GM18951 (cell line): ENCODE data around the gene SLC24A3.

Experiments
- POLR2A ChIP-seq: IDR thresholded peaks from 4 replicates; pipeline ENCODE4 v1.6.1; 2011; ENCODE audit warnings: mild to moderate bottlenecking; ENCODE audit not compliant: insufficient read length, insufficient read depth; ENCODE audit errors: extremely low read depth
- in situ Hi-C: fragments of 300-500 bp; cut with MboI; formaldehyde crosslinking; loops from one replicate; pipeline ENCODE4 v1.12.0; 2022; ENCODE audit warnings: low sequenced_read_pairs, mixed read lengths, inconsistent platforms; ENCODE audit not compliant: unreplicated experiment

SLC24A3 gene

GRCh38 chr20:19411811-19412210 lies 199.4 kb downstream of the SLC24A3 start:
- in situ Hi-C loops = no loop called here
- no peak for TF ChIP-seq POLR2A

- TF ChIP-seq POLR2A = no peak
- in situ Hi-C loops = no loop called here
These were observed 199.8 kb downstream of the SLC24A3 start for GRCh38 chr20:19412254-19412653.

- TF ChIP-seq POLR2A = no peak
- in situ Hi-C loops = no loop called here
These were observed 202.2 kb downstream of the SLC24A3 start for GRCh38 chr20:19414600-19414999.

- in situ Hi-C loops = no loop called here
These were observed 203.3 kb downstream of the SLC24A3 start for GRCh38 chr20:19415786-19416185.

GRCh38 chr20:19416627-19417026 lies 204.2 kb downstream of the SLC24A3 start:
- in situ Hi-C loops = no loop called here
- no peak for TF ChIP-seq POLR2A

More at GRCh38 chr20:19415786-19416185, 203.3 kb downstream of the SLC24A3 start:
- no peak for TF ChIP-seq POLR2A

- in situ Hi-C loops = no loop called here
- no peak for TF ChIP-seq POLR2A
These were observed 207.0 kb downstream of the SLC24A3 start for GRCh38 chr20:19419396-19419795.

GRCh38 chr20:19423097-19423899 lies 210.9 kb downstream of the SLC24A3 start:
- TF ChIP-seq POLR2A = no peak

GRCh38 chr20:19423900-19424620 lies 211.6 kb downstream of the SLC24A3 start:
- TF ChIP-seq POLR2A = no peak
- in situ Hi-C loops = no loop called here

More at GRCh38 chr20:19423097-19423899, 210.9 kb downstream of the SLC24A3 start:
- in situ Hi-C loops = no loop called here

- in situ Hi-C loops = no loop called here
- TF ChIP-seq POLR2A = no peak
These were observed 213.9 kb downstream of the SLC24A3 start for GRCh38 chr20:19426356-19426755.

- no peak for TF ChIP-seq POLR2A
- in situ Hi-C loops = no loop called here
These were observed 215.0 kb downstream of the SLC24A3 start for GRCh38 chr20:19427480-19427879.

GRCh38 chr20:19427913-19428312 lies 215.5 kb downstream of the SLC24A3 start:
- in situ Hi-C loops = no loop called here
- TF ChIP-seq POLR2A = no peak

GRCh38 chr20:19428324-19428723 lies 215.9 kb downstream of the SLC24A3 start:
- in situ Hi-C loops = no loop called here
- no peak for TF ChIP-seq POLR2A

- TF ChIP-seq POLR2A = no peak
- in situ Hi-C loops = no loop called here
These were observed 217.1 kb downstream of the SLC24A3 start for GRCh38 chr20:19429538-19429937.
